Astrocyte (in vitro differentiated cells and primary cell): ENCODE results near the gene ARPC4. TPM values are rescaled to one million over a fixed set of nuclear protein-coding genes. Genes with fewer than 3 reads are reported as not detected.
A peak's percentile ranks its signal among the peaks of the same experiment; 100 is the strongest.

Experiments
- DNase-seq: peaks from one replicate; pipeline ENCODE4 v3.0.0-alpha.2; 2010; ENCODE audit warnings: low read depth
- FAIRE-seq: peaks from 2 replicates; lab custom pipeline; 2011; peaks lifted over from hg19 to GRCh38; lab: Jason Lieb, UNC
- H2AFZ ChIP-seq: 2 replicates; pipeline ENCODE4 v1.6.0; 2012; ENCODE audit warnings: low read depth, low read length, inconsistent platforms
- H3K27ac ChIP-seq: 2 replicates; pipeline ENCODE4 v1.5.1; 2011; ENCODE audit warnings: low read depth, low read length, inconsistent platforms
- H3K27me3 ChIP-seq: 2 replicates; pipeline ENCODE4 v1.6.0; 2011; ENCODE audit warnings: low read length, inconsistent platforms; ENCODE audit not compliant: insufficient read depth
- H3K36me3 ChIP-seq: 2 replicates; pipeline ENCODE4 v1.5.1; 2011; ENCODE audit warnings: low read length, inconsistent platforms; ENCODE audit not compliant: insufficient read depth
- H3K4me1 ChIP-seq: 2 replicates; pipeline ENCODE4 v1.5.1; 2011; ENCODE audit warnings: low read length, inconsistent platforms; ENCODE audit not compliant: insufficient read depth
- H3K4me2 ChIP-seq: 2 replicates; pipeline ENCODE4 v1.6.0; 2012; ENCODE audit warnings: low read length, inconsistent platforms
- H3K4me3 ChIP-seq: 2 replicates; pipeline ENCODE4 v1.5.1; 2011; ENCODE audit warnings: low read depth, mild to moderate bottlenecking, low read length, inconsistent platforms; ENCODE audit not compliant: insufficient read depth
- H3K79me2 ChIP-seq: 2 replicates; pipeline ENCODE4 v1.6.0; 2012; ENCODE audit warnings: mild to moderate bottlenecking, low read length, inconsistent platforms; ENCODE audit not compliant: insufficient read depth
- H3K9ac ChIP-seq: 2 replicates; pipeline ENCODE4 v1.6.0; 2012; ENCODE audit warnings: mild to moderate bottlenecking, low read length, inconsistent platforms
- H3K9me3 ChIP-seq: 2 replicates; pipeline ENCODE4 v1.5.1; 2012; ENCODE audit warnings: low read depth, mild to moderate bottlenecking, low read length, inconsistent platforms; ENCODE audit not compliant: insufficient read depth
- H4K20me1 ChIP-seq: 2 replicates; pipeline ENCODE4 v1.6.0; 2012; ENCODE audit warnings: low read length, inconsistent platforms; ENCODE audit not compliant: insufficient read depth
- H3K27ac Mint-ChIP-seq: one replicate; pipeline ENCODE4 v1.8.0; 2021; ENCODE audit warnings: mild to moderate bottlenecking, mixed read lengths; ENCODE audit not compliant: unreplicated experiment
- H3K27me3 Mint-ChIP-seq: one replicate; pipeline ENCODE4 v1.8.0; 2021; ENCODE audit warnings: low read depth, mixed read lengths; ENCODE audit not compliant: unreplicated experiment
- H3K36me3 Mint-ChIP-seq: one replicate; pipeline ENCODE4 v1.8.0; 2021; ENCODE audit warnings: low read depth, mixed read lengths; ENCODE audit not compliant: unreplicated experiment
- H3K4me1 Mint-ChIP-seq: one replicate; pipeline ENCODE4 v1.8.0; 2021; ENCODE audit warnings: low read depth, mixed read lengths; ENCODE audit not compliant: unreplicated experiment
- H3K4me3 Mint-ChIP-seq: one replicate; pipeline ENCODE4 v1.8.0; 2021; ENCODE audit warnings: mild to moderate bottlenecking, moderate library complexity, mixed read lengths; ENCODE audit not compliant: unreplicated experiment
- H3K9me3 Mint-ChIP-seq: one replicate; pipeline ENCODE4 v1.8.0; 2021; ENCODE audit warnings: mild to moderate bottlenecking, mixed read lengths; ENCODE audit not compliant: unreplicated experiment
- EZH2 ChIP-seq: IDR thresholded peaks from 2 replicates; pipeline ENCODE4 v1.6.1; 2012; ENCODE audit warnings: mild to moderate bottlenecking, low read length, inconsistent platforms; ENCODE audit not compliant: insufficient read depth
- total RNA-seq: library from RNA; stranded (reverse); gene quantifications from 2 replicates; pipeline ENCODE4 v1.2.1, GENCODE V29; 2021
- TF ChIP-seq, protein P1 (sequence below): IDR thresholded peaks from 2 replicates; pipeline ENCODE4 v1.5.1; 2011; ENCODE audit warnings: low read depth, mild to moderate bottlenecking, inconsistent platforms, low read length, moderate library complexity; ENCODE audit not compliant: insufficient read depth

ARPC4 gene
- total RNA-seq, 1 donor from 2014 or later = 205 TPM

DNA sequence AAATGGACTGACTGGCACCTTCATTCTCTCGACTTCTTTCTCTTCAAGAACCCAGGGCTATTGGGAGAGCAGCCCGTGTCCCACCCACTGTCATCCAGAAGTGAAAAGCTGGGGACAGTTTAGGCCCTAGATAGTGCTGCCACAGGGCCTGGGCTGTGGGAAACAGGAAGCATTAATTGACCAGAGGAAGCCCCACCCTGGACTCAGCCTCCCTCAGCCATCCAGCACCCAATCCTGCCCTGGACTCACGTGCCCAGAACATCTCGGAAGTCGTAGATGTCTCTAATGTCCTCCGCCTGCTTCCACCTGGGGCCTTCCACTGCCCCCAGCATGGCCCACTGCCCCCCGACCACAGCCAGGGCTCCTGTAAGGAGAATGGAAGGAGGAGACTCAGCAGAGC, 25.5 kb upstream of the ARPC4 start:
- no peak for TF ChIP-seq EZH2
- TF ChIP-seq, protein P1, sequence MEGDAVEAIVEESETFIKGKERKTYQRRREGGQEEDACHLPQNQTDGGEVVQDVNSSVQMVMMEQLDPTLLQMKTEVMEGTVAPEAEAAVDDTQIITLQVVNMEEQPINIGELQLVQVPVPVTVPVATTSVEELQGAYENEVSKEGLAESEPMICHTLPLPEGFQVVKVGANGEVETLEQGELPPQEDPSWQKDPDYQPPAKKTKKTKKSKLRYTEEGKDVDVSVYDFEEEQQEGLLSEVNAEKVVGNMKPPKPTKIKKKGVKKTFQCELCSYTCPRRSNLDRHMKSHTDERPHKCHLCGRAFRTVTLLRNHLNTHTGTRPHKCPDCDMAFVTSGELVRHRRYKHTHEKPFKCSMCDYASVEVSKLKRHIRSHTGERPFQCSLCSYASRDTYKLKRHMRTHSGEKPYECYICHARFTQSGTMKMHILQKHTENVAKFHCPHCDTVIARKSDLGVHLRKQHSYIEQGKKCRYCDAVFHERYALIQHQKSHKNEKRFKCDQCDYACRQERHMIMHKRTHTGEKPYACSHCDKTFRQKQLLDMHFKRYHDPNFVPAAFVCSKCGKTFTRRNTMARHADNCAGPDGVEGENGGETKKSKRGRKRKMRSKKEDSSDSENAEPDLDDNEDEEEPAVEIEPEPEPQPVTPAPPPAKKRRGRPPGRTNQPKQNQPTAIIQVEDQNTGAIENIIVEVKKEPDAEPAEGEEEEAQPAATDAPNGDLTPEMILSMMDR = no peak
- Histone ChIP-seq H3K27ac (no peak overlapping the region), H3K4me1 (peaks cover 7% of the 10 kb centered on the region), H3K9me3 (no peaks in the 10 kb centered on the region), H3K36me3 (no peaks in the 10 kb centered on the region), H2AFZ (no peak overlapping the region), H3K4me3 (no peak overlapping the region), H3K27me3 (no peaks in the 10 kb centered on the region), H4K20me1 (peaks cover 11% of the 10 kb centered on the region), H3K9ac (no peak overlapping the region), H3K79me2 (peaks cover 6% of the 10 kb centered on the region), H3K4me2 (no peak overlapping the region)
- Mint-ChIP-seq H3K27me3 (peaks cover 10% of the 10 kb centered on the region), H3K36me3 (peaks cover 11% of the 10 kb centered on the region), H3K4me1 (peaks cover 6% of the 10 kb centered on the region), H3K27ac (no peak overlapping the region), H3K9me3 (no peaks in the 10 kb centered on the region), H3K4me3 (no peak overlapping the region)
- no peak for DNase-seq
- no peak for FAIRE-seq

DNA sequence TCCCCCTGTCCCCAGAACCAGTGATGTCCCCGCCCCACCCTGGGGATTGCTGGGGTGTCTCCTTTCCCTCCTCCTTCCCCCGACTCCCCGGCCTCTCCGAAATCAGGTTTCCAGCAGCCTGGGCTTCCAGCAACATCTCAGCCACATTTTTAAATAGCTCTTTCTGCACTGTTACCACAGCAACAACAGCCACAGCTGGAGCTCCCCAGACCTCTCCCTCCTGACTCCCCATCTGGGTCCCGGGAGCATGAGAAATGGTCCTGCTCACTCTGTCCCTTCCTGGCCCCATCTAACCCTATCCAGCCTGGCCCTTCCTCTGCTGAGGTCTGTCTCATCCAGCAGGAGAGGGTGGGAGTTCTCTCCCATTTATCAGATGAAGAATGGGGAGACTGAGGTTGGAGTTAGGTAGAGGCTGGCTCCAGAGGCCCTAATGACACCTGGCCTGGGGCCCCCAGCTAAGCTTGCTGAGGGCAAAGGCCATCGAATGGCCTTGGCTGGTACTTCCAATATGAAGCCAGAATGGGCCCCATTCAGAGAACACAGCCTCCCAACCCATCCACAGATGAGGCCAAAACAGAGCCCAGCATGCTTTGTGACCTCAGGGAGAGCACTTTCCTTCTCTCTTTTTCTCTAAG, 24.6 kb upstream of the ARPC4 start:
- no peaks in the 10 kb centered on the region for H3K36me3 ChIP-seq
- no peaks in the 10 kb centered on the region for H3K27me3 ChIP-seq
- TF ChIP-seq, protein P1 = no peak
- no peak for TF ChIP-seq EZH2
- no peak overlapping the region for H3K9ac ChIP-seq
- peak overlapping the region; percentile 15 for H3K4me3 Mint-ChIP-seq
- peaks cover 6% of the 10 kb centered on the region for H3K79me2 ChIP-seq
- no peak overlapping the region for H3K27ac ChIP-seq
- H3K36me3 Mint-ChIP-seq = peaks cover 11% of the 10 kb centered on the region
- H3K27ac Mint-ChIP-seq = no peak overlapping the region
- H3K9me3 Mint-ChIP-seq = no peaks in the 10 kb centered on the region
- no peaks in the 10 kb centered on the region for H3K9me3 ChIP-seq
- no peak overlapping the region for H2AFZ ChIP-seq
- H3K4me2 ChIP-seq = no peak overlapping the region
- peaks cover 11% of the 10 kb centered on the region for H4K20me1 ChIP-seq
- DNase-seq (no peak), FAIRE-seq (no peak)
- peaks cover 6% of the 10 kb centered on the region for H3K4me1 Mint-ChIP-seq
- H3K4me1 ChIP-seq = peaks cover 7% of the 10 kb centered on the region
- peaks cover 14% of the 10 kb centered on the region for H3K27me3 Mint-ChIP-seq
- no peak overlapping the region for H3K4me3 ChIP-seq

DNA sequence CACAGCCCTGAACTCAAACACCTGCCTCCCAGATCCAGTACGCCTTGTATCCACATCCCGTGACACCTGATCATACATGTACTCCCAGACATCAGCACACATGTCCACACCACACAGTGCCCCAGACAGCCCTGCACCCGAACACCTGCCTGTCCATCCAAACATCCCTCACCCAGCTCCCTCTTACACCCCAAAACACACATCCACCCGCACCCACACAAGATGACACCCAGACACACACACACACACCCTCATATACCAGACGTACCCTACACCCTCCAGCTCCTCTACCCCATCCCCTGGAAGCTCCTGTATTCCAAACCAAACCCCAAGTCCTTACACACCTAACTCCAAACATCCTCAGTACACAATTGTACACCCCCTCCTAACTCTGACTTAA, 23.9 kb upstream of the ARPC4 start:
- H2AFZ ChIP-seq = peak overlapping the region; percentile 86
- Mint-ChIP-seq H3K4me1 (peaks cover 6% of the 10 kb centered on the region), H3K27ac (no peak overlapping the region), H3K4me3 (peak overlapping the region; percentile 82), H3K36me3 (peaks cover 11% of the 10 kb centered on the region), H3K9me3 (no peaks in the 10 kb centered on the region), H3K27me3 (peaks cover 14% of the 10 kb centered on the region)
- H3K27me3 ChIP-seq = no peaks in the 10 kb centered on the region
- TF ChIP-seq, protein P1 = no peak
- no peak for TF ChIP-seq EZH2
- FAIRE-seq (no peak), DNase-seq (no peak)
- H3K27ac ChIP-seq = no peak overlapping the region
- peak overlapping the region; percentile 58 for H3K4me3 ChIP-seq
- H3K9ac ChIP-seq = peak overlapping the region; percentile 75
- peaks cover 7% of the 10 kb centered on the region for H3K4me1 ChIP-seq
- H3K79me2 ChIP-seq = peaks cover 6% of the 10 kb centered on the region
- H3K36me3 ChIP-seq = no peaks in the 10 kb centered on the region
- H4K20me1 ChIP-seq = peaks cover 11% of the 10 kb centered on the region
- peak overlapping the region; percentile 97 for H3K4me2 ChIP-seq
- H3K9me3 ChIP-seq = no peaks in the 10 kb centered on the region
